HEK293 (cell line): ENCODE data around the gene WDR43.

Experiments
- CTCF ChIA-PET: fragments of 350-600 bp; formaldehyde crosslinking; extraction: SDS; loops from one replicate; lab custom pipeline; 2021; ENCODE audit warnings: antibody characterized with exemption; lab: Yijun Ruan, JAX
- POLR2A ChIA-PET: fragments of 300-600 bp; formaldehyde crosslinking; extraction: SDS; loops from one replicate; lab custom pipeline; 2020; ENCODE audit warnings: antibody characterized with exemption, inconsistent platforms; lab: Yijun Ruan, JAX
- H3K27ac ChIP-seq: fragments of 200-500 bp; sonication (Bioruptor generic); 2 replicates; pipeline ENCODE4 v1.5.1; 2014; ENCODE audit warnings: low read depth, low read length, control low read depth, inconsistent platforms; ENCODE audit errors: extremely low read depth
- H3K36me3 ChIP-seq, 2 experiments: fragments of 200-500 bp in 1 of 2; sonication (Bioruptor generic) in 1 of 2; 1 replicate in 1 of 2; 2 replicates in 1 of 2; pipeline ENCODE4 v1.5.1; 2014 to 2017; ENCODE audit warnings: inconsistent platforms in 2 of 2, low read length in 2 of 2; ENCODE audit not compliant: control insufficient read depth in 2 of 2, insufficient read depth in 1 of 2
- H3K4me1 ChIP-seq: fragments of 200-500 bp; sonication (Bioruptor generic); 2 replicates; pipeline ENCODE4 v1.5.1; 2014; ENCODE audit warnings: mild to moderate bottlenecking, low read length, inconsistent platforms; ENCODE audit not compliant: control insufficient read depth, insufficient read depth
- H3K4me3 ChIP-seq: 2 replicates; pipeline ENCODE4 v1.5.1; 2011; ENCODE audit warnings: low read depth, mild to moderate bottlenecking, control low read depth, low read length, moderate library complexity
- H3K9me3 ChIP-seq: fragments of 200-500 bp; sonication (Bioruptor generic); 2 replicates; pipeline ENCODE4 v1.5.1; 2014; ENCODE audit warnings: low read depth, low read length, inconsistent platforms; ENCODE audit not compliant: control insufficient read depth, insufficient read depth
- IKZF3 ChIP-seq: fragments of 450-650 bp; IDR thresholded peaks from 2 replicates; pipeline ENCODE4 v1.5.0; 2018; ENCODE audit warnings: missing biosample characterization, mild to moderate bottlenecking, missing genetic modification characterization, moderate library complexity
- KLF8 ChIP-seq: fragments of 450-650 bp; formaldehyde crosslinking; IDR thresholded peaks from 2 replicates; pipeline ENCODE4 v1.5.1; 2016; ENCODE audit warnings: missing biosample characterization, missing genetic modification characterization
- YY1 ChIP-seq: fragments of 450-650 bp; formaldehyde crosslinking; IDR thresholded peaks from 2 replicates; pipeline ENCODE4 v1.5.1; 2018; ENCODE audit warnings: missing biosample characterization, missing genetic modification characterization
- ZBTB17 ChIP-seq: fragments of 450-650 bp; formaldehyde crosslinking; IDR thresholded peaks from 2 replicates; pipeline ENCODE4 v1.5.1; 2016; ENCODE audit warnings: missing biosample characterization, missing genetic modification characterization
- ZBTB48 ChIP-seq: fragments of 450-650 bp; formaldehyde crosslinking; IDR thresholded peaks from 2 replicates; pipeline ENCODE4 v1.5.1; 2016; ENCODE audit warnings: missing biosample characterization, missing genetic modification characterization
- ZBTB7A ChIP-seq: fragments of 450-650 bp; formaldehyde crosslinking; IDR thresholded peaks from 2 replicates; pipeline ENCODE4 v1.5.1; 2016; ENCODE audit warnings: low read depth, missing biosample characterization, missing genetic modification characterization
- ZFP3 ChIP-seq: fragments of 450-650 bp; formaldehyde crosslinking; IDR thresholded peaks from 2 replicates; pipeline ENCODE4 v1.5.1; 2016; ENCODE audit warnings: low read depth, missing biosample characterization, missing genetic modification characterization
- ZNF112 ChIP-seq: fragments of 450-650 bp; formaldehyde crosslinking; IDR thresholded peaks from 2 replicates; pipeline ENCODE4 v1.5.0; 2017; ENCODE audit warnings: missing biosample characterization, missing genetic modification characterization
- ZNF157 ChIP-seq: fragments of 450-650 bp; formaldehyde crosslinking; IDR thresholded peaks from 2 replicates; pipeline ENCODE4 v1.5.1; 2016; ENCODE audit warnings: missing biosample characterization, missing genetic modification characterization
- ZNF169 ChIP-seq: fragments of 450-650 bp; formaldehyde crosslinking; IDR thresholded peaks from 2 replicates; pipeline ENCODE4 v1.5.1; 2016; ENCODE audit warnings: missing biosample characterization, missing genetic modification characterization
- ZNF239 ChIP-seq: fragments of 450-650 bp; formaldehyde crosslinking; IDR thresholded peaks from 2 replicates; pipeline ENCODE4 v1.5.1; 2016; ENCODE audit warnings: missing biosample characterization, missing genetic modification characterization
- ZNF335 ChIP-seq: fragments of 450-650 bp; formaldehyde crosslinking; conservative IDR thresholded peaks from 2 replicates; pipeline ENCODE4 v1.5.1; 2016; ENCODE audit warnings: missing biosample characterization, missing genetic modification characterization
- ZNF341 ChIP-seq: fragments of 450-650 bp; formaldehyde crosslinking; IDR thresholded peaks from 2 replicates; pipeline ENCODE4; 2016; ENCODE audit warnings: low read depth, missing biosample characterization, missing genetic modification characterization
- ZNF394 ChIP-seq: fragments of 450-650 bp; formaldehyde crosslinking; IDR thresholded peaks from 2 replicates; pipeline ENCODE4 v1.5.1; 2016; ENCODE audit warnings: missing biosample characterization, missing genetic modification characterization, mild to moderate bottlenecking, moderate library complexity, borderline replicate concordance
- ZNF621 ChIP-seq: fragments of 450-650 bp; formaldehyde crosslinking; IDR thresholded peaks from 2 replicates; pipeline ENCODE4 v1.5.1; 2017; ENCODE audit warnings: missing biosample characterization, missing genetic modification characterization
- TF ChIP-seq, protein P1 (sequence below): fragments of 450-650 bp; formaldehyde crosslinking; IDR thresholded peaks from 2 replicates; pipeline ENCODE4 v1.5.1; 2017; ENCODE audit warnings: missing biosample characterization, missing genetic modification characterization
- TF ChIP-seq, protein P2 (sequence below): fragments of 450-650 bp; formaldehyde crosslinking; conservative IDR thresholded peaks from 2 replicates; pipeline ENCODE4 v1.5.1; 2016; ENCODE audit warnings: low read depth, missing biosample characterization, missing genetic modification characterization
- TF ChIP-seq, protein P3 (sequence below): fragments of 450-650 bp; formaldehyde crosslinking; IDR thresholded peaks from 2 replicates; pipeline ENCODE4; 2016; ENCODE audit warnings: missing biosample characterization, missing genetic modification characterization
- TF ChIP-seq, protein P4 (sequence below): fragments of 450-650 bp; formaldehyde crosslinking; IDR thresholded peaks from 2 replicates; pipeline ENCODE4 v1.5.1; 2016; ENCODE audit warnings: missing biosample characterization, missing genetic modification characterization

The WDR43 gene

DNA sequence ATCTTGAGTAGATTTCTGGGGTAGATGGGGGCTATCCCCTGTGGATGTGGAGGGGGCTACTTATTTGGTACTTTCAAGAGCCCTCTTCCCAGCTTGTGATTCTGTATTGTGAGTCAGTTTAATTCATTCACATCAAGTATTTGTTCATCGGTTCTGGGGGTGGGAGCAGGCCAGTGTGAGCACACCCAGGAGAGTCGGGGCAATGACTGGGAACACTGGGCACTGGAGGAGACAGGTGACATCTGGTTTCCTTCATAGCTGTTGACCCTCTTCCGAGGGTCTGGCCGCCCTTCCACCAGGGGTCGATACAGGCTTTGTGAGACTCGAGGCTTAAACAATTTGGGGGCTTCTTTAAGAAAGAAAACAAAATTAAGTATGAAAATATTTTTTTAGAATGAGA is 84.1 kb downstream of the WDR43 start (continued):
- no peak for TF ChIP-seq ZNF157 (tag by site-specific recombination)
- TF ChIP-seq, all 188 proteins: peak for 0

DNA sequence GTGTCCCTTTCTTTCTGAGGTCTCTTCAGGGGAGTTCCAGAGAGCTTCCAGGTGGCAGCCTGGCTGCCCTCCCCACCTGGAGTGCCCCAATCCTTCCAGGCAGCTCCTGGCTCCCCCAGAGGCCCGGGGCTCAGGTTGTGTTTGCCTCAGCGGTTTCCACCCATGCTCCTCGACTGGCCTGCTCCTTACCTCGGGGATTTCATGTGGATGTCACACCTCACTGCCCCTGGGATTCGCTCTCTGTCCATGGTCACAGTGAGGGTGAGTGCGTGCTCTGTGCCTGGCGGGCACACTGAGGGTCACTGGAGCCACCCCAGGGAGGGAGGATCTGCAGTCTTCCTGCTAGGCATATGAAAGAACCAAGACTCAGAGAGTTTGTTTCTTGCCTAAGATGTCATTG is 84.6 kb downstream of the WDR43 start:
- Histone ChIP-seq H3K27ac (no peak overlapping the region), H3K9me3 (no peaks in the 10 kb centered on the region), H3K36me3 (no peaks in the 10 kb centered on the region), H3K4me1 (no peaks in the 10 kb centered on the region), H3K4me3 (no peak overlapping the region)
- CTCF ChIA-PET = interaction anchor here (0.6 to 0.7 kb wide), 2 partner anchors 62 to 1186 kb away, joined by 3 read pairs; no protein-coding TSS in a partner anchor
- TF ChIP-seq ZBTB17 (no peak), ZBTB48 (tag by site-specific recombination) (no peak)
- TF ChIP-seq, all 188 proteins: peak for 0
- POLR2A ChIA-PET = no interaction called here

DNA sequence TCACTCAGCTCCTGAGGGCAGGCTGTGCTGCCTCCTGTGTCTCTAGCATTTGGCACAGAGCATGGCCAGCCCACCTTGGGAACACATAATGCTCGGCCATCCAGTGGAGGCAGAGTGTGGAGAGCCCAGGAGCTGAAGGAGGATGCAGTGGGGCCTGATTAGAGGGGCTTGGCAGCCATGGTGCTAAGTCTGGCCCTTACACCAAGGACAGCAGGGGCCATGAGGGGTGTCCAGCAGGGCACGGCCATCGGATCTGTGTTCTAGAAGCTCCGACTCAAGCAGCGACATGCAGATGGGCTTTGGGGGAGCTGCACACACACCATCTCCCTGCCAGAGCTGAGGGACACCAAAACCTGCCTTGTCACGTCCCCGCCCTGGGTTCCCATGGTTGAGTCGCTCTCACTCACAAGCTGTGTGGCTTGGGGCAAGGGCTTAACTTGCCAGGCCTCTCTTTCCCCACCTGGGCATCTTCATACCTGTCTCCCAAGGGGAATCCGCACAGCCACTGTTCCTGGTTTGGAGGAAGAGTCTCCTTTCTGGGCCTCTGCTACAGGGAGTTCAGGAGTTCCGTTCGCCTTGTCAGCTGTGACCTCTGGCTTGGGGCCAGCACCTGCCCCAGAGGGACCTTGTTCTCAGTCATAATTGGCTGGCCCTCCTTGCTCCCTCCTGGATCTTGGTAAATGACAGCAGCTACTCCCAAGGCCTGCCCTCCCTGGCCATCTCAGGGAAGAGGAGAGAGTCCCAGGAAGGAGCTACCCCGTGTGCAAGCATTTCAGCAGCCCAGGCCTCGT is 85.3 kb downstream of the WDR43 start:
- POLR2A ChIA-PET = interaction anchor here (1.5 kb wide), 1 partner anchor 12 kb away, joined by 3 read pairs; no protein-coding TSS in a partner anchor
- H3K9me3 ChIP-seq = no peaks in the 10 kb centered on the region
- no peaks in the 10 kb centered on the region for H3K4me1 ChIP-seq
- H3K4me3 ChIP-seq = no peak overlapping the region
- CTCF ChIA-PET = interaction anchor here (0.6 kb wide), 1 partner anchor 1185 kb away, joined by 3 read pairs; no protein-coding TSS in a partner anchor
- no peaks in the 10 kb centered on the region for H3K36me3 ChIP-seq
- no peak overlapping the region for H3K27ac ChIP-seq
- no peak for TF ChIP-seq ZNF335 (tag by site-specific recombination)
- no peak for TF ChIP-seq IKZF3 (tag by site-specific recombination)
- no peak for TF ChIP-seq ZNF341 (tag by site-specific recombination)
- TF ChIP-seq ZNF112 (tag by site-specific recombination) = no peak
- TF ChIP-seq ZNF394 = no peak
- no peak for TF ChIP-seq YY1
- TF ChIP-seq ZNF169 (tag by site-specific recombination) = no peak
- no peak for TF ChIP-seq ZNF239 (tag by site-specific recombination)
- TF ChIP-seq, protein P1, sequence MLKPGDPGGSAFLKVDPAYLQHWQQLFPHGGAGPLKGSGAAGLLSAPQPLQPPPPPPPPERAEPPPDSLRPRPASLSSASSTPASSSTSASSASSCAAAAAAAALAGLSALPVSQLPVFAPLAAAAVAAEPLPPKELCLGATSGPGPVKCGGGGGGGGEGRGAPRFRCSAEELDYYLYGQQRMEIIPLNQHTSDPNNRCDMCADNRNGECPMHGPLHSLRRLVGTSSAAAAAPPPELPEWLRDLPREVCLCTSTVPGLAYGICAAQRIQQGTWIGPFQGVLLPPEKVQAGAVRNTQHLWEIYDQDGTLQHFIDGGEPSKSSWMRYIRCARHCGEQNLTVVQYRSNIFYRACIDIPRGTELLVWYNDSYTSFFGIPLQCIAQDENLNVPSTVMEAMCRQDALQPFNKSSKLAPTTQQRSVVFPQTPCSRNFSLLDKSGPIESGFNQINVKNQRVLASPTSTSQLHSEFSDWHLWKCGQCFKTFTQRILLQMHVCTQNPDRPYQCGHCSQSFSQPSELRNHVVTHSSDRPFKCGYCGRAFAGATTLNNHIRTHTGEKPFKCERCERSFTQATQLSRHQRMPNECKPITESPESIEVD = no peak
- no peak for TF ChIP-seq ZFP3 (tag by site-specific recombination)
- no peak for TF ChIP-seq KLF8 (tag by site-specific recombination)
- TF ChIP-seq ZNF621 (tag by site-specific recombination) = no peak
- TF ChIP-seq, protein P2, sequence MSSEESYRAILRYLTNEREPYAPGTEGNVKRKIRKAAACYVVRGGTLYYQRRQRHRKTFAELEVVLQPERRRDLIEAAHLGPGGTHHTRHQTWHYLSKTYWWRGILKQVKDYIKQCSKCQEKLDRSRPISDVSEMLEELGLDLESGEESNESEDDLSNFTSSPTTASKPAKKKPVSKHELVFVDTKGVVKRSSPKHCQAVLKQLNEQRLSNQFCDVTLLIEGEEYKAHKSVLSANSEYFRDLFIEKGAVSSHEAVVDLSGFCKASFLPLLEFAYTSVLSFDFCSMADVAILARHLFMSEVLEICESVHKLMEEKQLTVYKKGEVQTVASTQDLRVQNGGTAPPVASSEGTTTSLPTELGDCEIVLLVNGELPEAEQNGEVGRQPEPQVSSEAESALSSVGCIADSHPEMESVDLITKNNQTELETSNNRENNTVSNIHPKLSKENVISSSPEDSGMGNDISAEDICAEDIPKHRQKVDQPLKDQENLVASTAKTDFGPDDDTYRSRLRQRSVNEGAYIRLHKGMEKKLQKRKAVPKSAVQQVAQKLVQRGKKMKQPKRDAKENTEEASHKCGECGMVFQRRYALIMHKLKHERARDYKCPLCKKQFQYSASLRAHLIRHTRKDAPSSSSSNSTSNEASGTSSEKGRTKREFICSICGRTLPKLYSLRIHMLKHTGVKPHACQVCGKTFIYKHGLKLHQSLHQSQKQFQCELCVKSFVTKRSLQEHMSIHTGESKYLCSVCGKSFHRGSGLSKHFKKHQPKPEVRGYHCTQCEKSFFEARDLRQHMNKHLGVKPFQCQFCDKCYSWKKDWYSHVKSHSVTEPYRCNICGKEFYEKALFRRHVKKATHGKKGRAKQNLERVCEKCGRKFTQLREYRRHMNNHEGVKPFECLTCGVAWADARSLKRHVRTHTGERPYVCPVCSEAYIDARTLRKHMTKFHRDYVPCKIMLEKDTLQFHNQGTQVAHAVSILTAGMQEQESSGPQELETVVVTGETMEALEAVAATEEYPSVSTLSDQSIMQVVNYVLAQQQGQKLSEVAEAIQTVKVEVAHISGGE (tag by site-specific recombination) = no peak
- TF ChIP-seq, protein P3, sequence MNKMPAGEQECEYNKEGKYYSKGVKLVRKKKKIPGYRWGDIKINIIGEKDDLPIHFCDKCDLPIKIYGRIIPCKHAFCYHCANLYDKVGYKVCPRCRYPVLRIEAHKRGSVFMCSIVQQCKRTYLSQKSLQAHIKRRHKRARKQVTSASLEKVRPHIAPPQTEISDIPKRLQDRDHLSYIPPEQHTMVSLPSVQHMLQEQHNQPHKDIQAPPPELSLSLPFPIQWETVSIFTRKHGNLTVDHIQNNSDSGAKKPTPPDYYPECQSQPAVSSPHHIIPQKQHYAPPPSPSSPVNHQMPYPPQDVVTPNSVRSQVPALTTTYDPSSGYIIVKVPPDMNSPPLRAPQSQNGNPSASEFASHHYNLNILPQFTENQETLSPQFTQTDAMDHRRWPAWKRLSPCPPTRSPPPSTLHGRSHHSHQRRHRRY (tag by site-specific recombination) = no peak
- TF ChIP-seq, protein P4, sequence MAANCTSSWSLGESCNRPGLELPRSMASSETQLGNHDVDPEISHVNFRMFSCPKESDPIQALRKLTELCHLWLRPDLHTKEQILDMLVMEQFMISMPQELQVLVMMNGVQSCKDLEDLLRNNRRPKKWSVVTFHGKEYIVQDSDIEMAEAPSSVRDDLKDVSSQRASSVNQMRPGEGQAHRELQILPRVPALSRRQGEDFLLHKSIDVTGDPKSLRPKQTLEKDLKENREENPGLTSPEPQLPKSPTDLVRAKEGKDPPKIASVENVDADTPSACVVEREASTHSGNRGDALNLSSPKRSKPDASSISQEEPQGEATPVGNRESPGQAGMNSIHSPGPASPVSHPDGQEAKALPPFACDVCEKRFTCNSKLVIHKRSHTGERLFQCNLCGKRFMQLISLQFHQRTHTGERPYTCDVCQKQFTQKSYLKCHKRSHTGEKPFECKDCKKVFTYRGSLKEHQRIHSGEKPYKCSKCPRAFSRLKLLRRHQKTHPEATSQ = no peak
- no peak for TF ChIP-seq ZBTB7A
